GM12865 (cell line): ENCODE measurements around the gene ERH.
"Not testable (repeated sequence)": the region's sequence is repeated elsewhere in the genome, so short reads cannot be mapped to it uniquely, and the experiment has no call there.

Experiments
- DNase-seq: peaks from one replicate; pipeline ENCODE4 v3.0.0; 2010; ENCODE audit warnings: low read depth
- H3K4me3 ChIP-seq: 2 replicates; pipeline ENCODE4 v1.5.1; 2011; ENCODE audit warnings: mild to moderate bottlenecking, low read depth, low read length, control low read depth
- CTCF ChIP-seq: IDR thresholded peaks from 2 replicates; pipeline ENCODE4 v1.5.1; 2011; ENCODE audit warnings: low read length, control low read depth, low read depth, inconsistent platforms; ENCODE audit not compliant: insufficient read depth; ENCODE audit errors: missing control alignments

Gene ERH

GRCh38 chr14:69398818-69399210, 715 bp upstream of the ERH start:
- no peak for DNase-seq
- TF ChIP-seq CTCF = no peak
- peak overlapping the region; percentile 80 for H3K4me3 ChIP-seq

- H3K4me3 ChIP-seq = no peak overlapping the region
- no peak for DNase-seq
- no peak for TF ChIP-seq CTCF
These were observed 2.2 kb downstream of the ERH start for GRCh38 chr14:69395929-69396328.

- TF ChIP-seq CTCF = no peak
- DNase-seq = peak; percentile 26
- 0 out of 2 replicates have a peak overlapping the region, but pooled peaks have one; percentile 5 for H3K4me3 ChIP-seq
These were observed 5.6 kb downstream of the ERH start for GRCh38 chr14:69392481-69392880.

- DNase-seq, H3K4me3 ChIP-seq: not testable (repeated sequence)
These were observed 6.7 kb downstream of the ERH start for GRCh38 chr14:69391400-69391799.

- no peak for TF ChIP-seq CTCF
- no peak for DNase-seq
- no peak overlapping the region for H3K4me3 ChIP-seq
These were observed 10.8 kb downstream of the ERH start for GRCh38 chr14:69387311-69387710.

GRCh38 chr14:69378274-69378673, 19.8 kb downstream of the ERH start:
- no peak overlapping the region for H3K4me3 ChIP-seq
- DNase-seq = no peak
- no peak for TF ChIP-seq CTCF

- no peak overlapping the region for H3K4me3 ChIP-seq
- no peak for TF ChIP-seq CTCF
- no peak for DNase-seq
These were observed 21.7 kb downstream of the ERH start for GRCh38 chr14:69376439-69376838.
